ENCODE data around the gene DDX47. TPM values are rescaled to one million over a fixed set of nuclear protein-coding genes. Genes with fewer than 3 reads are reported as not detected.
"Not testable (repeated sequence)": the region's sequence is repeated elsewhere in the genome, so short reads cannot be mapped to it uniquely, and the experiment has no call there.

The DDX47 gene
- total RNA-seq, 1 experiment from 2014 or later: 192 TPM

DNA sequence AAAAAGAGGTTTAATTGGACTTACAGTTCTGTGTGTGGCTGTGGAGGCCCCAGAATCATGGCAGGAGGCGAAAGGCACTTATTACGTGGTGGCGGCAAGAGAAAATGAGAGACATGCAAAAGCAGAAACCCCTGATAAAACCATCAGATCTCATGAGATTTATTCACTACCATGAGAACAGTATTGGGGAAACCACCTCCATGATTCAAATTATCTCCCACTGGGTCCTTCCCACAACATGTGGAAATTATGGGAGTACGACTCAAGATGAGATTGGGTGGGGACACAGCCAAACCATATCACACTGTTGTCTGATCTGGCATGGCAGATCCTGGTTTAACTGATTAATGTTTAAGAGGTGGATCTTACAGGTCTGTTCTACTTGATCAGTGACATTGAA, 5.6 kb downstream of the DDX47 start:
- H4K20me1 ChIP-seq (ENCODE audit: insufficient read depth): no peaks in the 10 kb centered on the region
- H3K4me3 ChIP-seq: peak overlapping the region; percentile 29; the same call in 1 of the 2 replicates
- H3K27me3 ChIP-seq (ENCODE audit: insufficient read depth, low read depth): no peaks in the 10 kb centered on the region
- CTCF ChIA-PET: interaction anchor here (0.6 to 1.8 kb wide), 5 partner anchors 15 to 310 kb away, joined by 3 to 8 read pairs (median 3); no protein-coding TSS in a partner anchor
- no peaks in the 10 kb centered on the region for H3K9me3 ChIP-seq (ENCODE audit: insufficient read depth, low read depth)
- H3K79me2 ChIP-seq (ENCODE audit: low read depth): peaks cover 90% of the 10 kb centered on the region
- no peaks in the 10 kb centered on the region for H3K9me2 ChIP-seq (ENCODE audit: insufficient read depth)
- no peak overlapping the region for H2AFZ ChIP-seq
- H3F3A ChIP-seq (ENCODE audit: insufficient read depth, low read depth): peaks cover 73% of the 10 kb centered on the region
- peaks cover 83% of the 10 kb centered on the region for H3K36me3 ChIP-seq (ENCODE audit: low read depth)
- H3K27ac ChIP-seq: peak overlapping the region; percentile 94
- H3K4me2 ChIP-seq: peak overlapping the region; percentile 90
- intact Hi-C loops (cut with micrococcal nuclease; ENCODE audit: unreplicated experiment): loop anchor here (1.0 kb wide), 1 partner anchor 73 kb away; the partner anchor contains the start of gene GPRC5A
- no peak for DNase-seq
- POLR2A ChIA-PET (ENCODE audit: unreplicated experiment): interaction anchor here (0.5 to 1.8 kb wide), 10 partner anchors 9 to 461 kb away, joined by 3 to 42 read pairs (median 8); partner anchors contain the start of gene GPRC5A
- H3K4me1 ChIP-seq (replicated peaks; ENCODE audit: insufficient read depth): peaks cover 96% of the 10 kb centered on the region
- no TSS peak for BruUV-seq (replicated peaks)
- TF ChIP-seq, protein P1, sequence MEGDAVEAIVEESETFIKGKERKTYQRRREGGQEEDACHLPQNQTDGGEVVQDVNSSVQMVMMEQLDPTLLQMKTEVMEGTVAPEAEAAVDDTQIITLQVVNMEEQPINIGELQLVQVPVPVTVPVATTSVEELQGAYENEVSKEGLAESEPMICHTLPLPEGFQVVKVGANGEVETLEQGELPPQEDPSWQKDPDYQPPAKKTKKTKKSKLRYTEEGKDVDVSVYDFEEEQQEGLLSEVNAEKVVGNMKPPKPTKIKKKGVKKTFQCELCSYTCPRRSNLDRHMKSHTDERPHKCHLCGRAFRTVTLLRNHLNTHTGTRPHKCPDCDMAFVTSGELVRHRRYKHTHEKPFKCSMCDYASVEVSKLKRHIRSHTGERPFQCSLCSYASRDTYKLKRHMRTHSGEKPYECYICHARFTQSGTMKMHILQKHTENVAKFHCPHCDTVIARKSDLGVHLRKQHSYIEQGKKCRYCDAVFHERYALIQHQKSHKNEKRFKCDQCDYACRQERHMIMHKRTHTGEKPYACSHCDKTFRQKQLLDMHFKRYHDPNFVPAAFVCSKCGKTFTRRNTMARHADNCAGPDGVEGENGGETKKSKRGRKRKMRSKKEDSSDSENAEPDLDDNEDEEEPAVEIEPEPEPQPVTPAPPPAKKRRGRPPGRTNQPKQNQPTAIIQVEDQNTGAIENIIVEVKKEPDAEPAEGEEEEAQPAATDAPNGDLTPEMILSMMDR (conservative IDR thresholded peaks at IDR 0.05): no peak
- no peak for TF ChIP-seq EZH2 (IDR thresholded peaks at IDR 0.05; ENCODE audit: low read depth)

DNA sequence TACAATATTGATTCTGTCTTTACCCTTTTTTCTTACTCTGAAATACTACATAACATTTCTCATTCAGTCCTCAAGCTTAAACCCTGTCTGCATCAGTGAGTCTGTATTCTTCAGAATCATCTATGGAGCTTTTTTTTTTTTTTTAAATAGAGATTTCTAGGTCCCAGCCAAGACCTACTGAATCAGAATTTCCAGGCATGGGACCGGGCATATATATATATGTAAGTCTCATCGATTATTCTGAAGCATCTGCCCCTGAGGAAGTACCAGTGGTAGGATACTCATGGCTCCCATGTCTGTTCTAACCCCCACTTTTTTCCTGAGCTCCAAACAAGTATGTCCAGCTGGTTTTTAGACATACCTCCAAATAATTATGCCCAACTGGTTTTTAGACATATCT, 6.1 kb downstream of the DDX47 start:
- H3K4me3 ChIP-seq: peak overlapping the region; percentile 29
- no peaks in the 10 kb centered on the region for H3K9me2 ChIP-seq (ENCODE audit: insufficient read depth)
- H3K4me2 ChIP-seq: peak overlapping the region; percentile 90
- intact Hi-C loops (cut with micrococcal nuclease; ENCODE audit: unreplicated experiment): loop anchor here (1.0 kb wide), 1 partner anchor 72 kb away; the partner anchor contains the start of gene GPRC5A
- H3K9me3 ChIP-seq (ENCODE audit: insufficient read depth, low read depth): no peaks in the 10 kb centered on the region
- H3F3A ChIP-seq (ENCODE audit: insufficient read depth, low read depth): peaks cover 78% of the 10 kb centered on the region
- peaks cover 87% of the 10 kb centered on the region for H3K79me2 ChIP-seq (ENCODE audit: low read depth)
- peaks cover 84% of the 10 kb centered on the region for H3K36me3 ChIP-seq (ENCODE audit: low read depth)
- ChIA-PET POLR2A (ENCODE audit: unreplicated experiment) (interaction anchor here (0.5 to 1.8 kb wide), 14 partner anchors 8 to 461 kb away, joined by 3 to 42 read pairs (median 8); partner anchors contain the start of gene GPRC5A), CTCF (interaction anchor here (0.6 to 1.8 kb wide), 6 partner anchors 15 to 309 kb away, joined by 3 to 8 read pairs (median 4); no protein-coding TSS in a partner anchor)
- no peak for DNase-seq
- no peak overlapping the region for H2AFZ ChIP-seq
- H3K27ac ChIP-seq: peak overlapping the region; percentile 94
- TSS peak; percentile 55 for BruUV-seq (replicated peaks)
- no peaks in the 10 kb centered on the region for H3K27me3 ChIP-seq (ENCODE audit: insufficient read depth, low read depth)
- peaks cover 100% of the 10 kb centered on the region for H3K4me1 ChIP-seq (replicated peaks; ENCODE audit: insufficient read depth)
- H4K20me1 ChIP-seq (ENCODE audit: insufficient read depth): no peaks in the 10 kb centered on the region
- no peak for TF ChIP-seq EZH2 (IDR thresholded peaks at IDR 0.05; ENCODE audit: low read depth)
- TF ChIP-seq, protein P1 (conservative IDR thresholded peaks at IDR 0.05): no peak

DNA sequence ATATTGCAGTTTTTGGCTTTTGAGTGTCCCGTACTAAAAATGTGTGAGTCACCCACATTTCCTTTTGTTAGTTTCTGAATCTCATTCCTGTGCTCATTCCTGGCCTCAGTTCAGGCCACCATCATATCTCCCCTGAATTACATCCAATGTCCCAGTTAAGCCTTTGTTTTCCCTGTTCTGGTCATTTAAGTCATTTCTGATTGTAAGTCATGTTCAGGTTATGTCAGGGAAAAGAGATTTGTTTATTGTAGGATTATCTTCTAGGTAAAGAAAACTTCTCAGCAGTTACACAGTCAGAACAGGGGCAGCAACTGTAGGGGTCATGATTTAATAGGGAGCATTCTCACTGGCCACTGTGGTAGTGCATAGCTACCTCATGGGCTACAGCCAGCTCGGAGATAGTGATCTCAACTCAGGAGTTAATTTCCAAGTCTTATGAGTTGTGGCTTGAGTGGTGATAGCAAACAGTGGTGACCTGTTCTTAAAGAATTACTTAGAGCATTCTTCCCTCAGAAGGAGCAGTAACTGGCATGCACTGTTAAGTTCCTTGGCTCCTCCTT, 6.7 kb downstream of the DDX47 start:
- Histone ChIP-seq H3K9me2 (ENCODE audit: insufficient read depth) (no peaks in the 10 kb centered on the region), H2AFZ (no peak overlapping the region), H3K4me3 (peak overlapping the region; percentile 29; the same call in 1 of the 2 replicates), H3K27ac (peak overlapping the region; percentile 94), H3K9me3 (ENCODE audit: insufficient read depth, low read depth) (no peaks in the 10 kb centered on the region), H3K79me2 (ENCODE audit: low read depth) (peaks cover 87% of the 10 kb centered on the region), H3K27me3 (ENCODE audit: insufficient read depth, low read depth) (no peaks in the 10 kb centered on the region), H3K4me1 (replicated peaks; ENCODE audit: insufficient read depth) (peaks cover 100% of the 10 kb centered on the region), H3K4me2 (peak overlapping the region; percentile 90), H3K36me3 (ENCODE audit: low read depth) (peaks cover 84% of the 10 kb centered on the region), H4K20me1 (ENCODE audit: insufficient read depth) (no peaks in the 10 kb centered on the region), H3F3A (ENCODE audit: insufficient read depth, low read depth) (peaks cover 85% of the 10 kb centered on the region)
- BruUV-seq (replicated peaks): no TSS peak
- no peak for TF ChIP-seq EZH2 (IDR thresholded peaks at IDR 0.05; ENCODE audit: low read depth)
- TF ChIP-seq, protein P1 (conservative IDR thresholded peaks at IDR 0.05): no peak
- DNase-seq: peak; percentile 86 to 99
- ChIA-PET CTCF (interaction anchor here (0.6 to 1.8 kb wide), 4 partner anchors 16 to 278 kb away, joined by 3 to 10 read pairs (median 6); no protein-coding TSS in a partner anchor), POLR2A (ENCODE audit: unreplicated experiment) (interaction anchor here (0.6 to 1.8 kb wide), 12 partner anchors 15 to 94 kb away, joined by 4 to 42 read pairs (median 6); partner anchors contain the start of gene GPRC5A)
- intact Hi-C loops (cut with micrococcal nuclease; ENCODE audit: unreplicated experiment): loop anchor here (1.0 kb wide), 3 partner anchors 16 to 71 kb away; partner anchors contain the start of gene GPRC5A

DNA sequence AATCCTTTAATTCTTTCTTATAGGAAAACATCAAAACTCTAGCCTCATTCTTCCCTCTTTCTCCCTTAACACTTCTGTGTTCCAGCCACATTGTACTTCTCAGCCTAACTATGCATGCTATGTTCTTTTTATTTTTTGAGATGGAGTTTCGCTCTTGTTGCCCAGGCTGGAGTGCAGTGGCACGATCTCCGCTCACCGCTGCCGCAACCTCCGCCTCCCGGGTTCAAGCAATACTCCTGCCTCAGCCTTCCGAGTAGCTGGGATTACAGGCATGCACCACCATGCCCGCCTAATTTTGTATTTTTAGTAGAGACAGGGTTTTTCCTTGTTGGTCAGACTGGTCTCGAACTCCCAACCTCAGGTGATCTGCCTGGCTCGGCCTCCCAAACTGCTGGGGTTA, 7.2 kb downstream of the DDX47 start:
- H4K20me1 ChIP-seq (ENCODE audit: insufficient read depth); H3K27me3 ChIP-seq (ENCODE audit: insufficient read depth, low read depth); H2AFZ ChIP-seq; H3K9me2 ChIP-seq (ENCODE audit: insufficient read depth); H3K9me3 ChIP-seq (ENCODE audit: insufficient read depth, low read depth); DNase-seq: not testable (repeated sequence)
- Histone ChIP-seq H3F3A (ENCODE audit: insufficient read depth, low read depth) (peaks cover 86% of the 10 kb centered on the region), H3K4me1 (replicated peaks; ENCODE audit: insufficient read depth) (peaks cover 99% of the 10 kb centered on the region), H3K36me3 (ENCODE audit: low read depth) (peaks cover 85% of the 10 kb centered on the region), H3K4me3 (0 out of 2 replicates have a peak overlapping the region, but pooled peaks have one; percentile 9), H3K79me2 (ENCODE audit: low read depth) (peaks cover 87% of the 10 kb centered on the region), H3K4me2 (peak overlapping the region; percentile 90), H3K27ac (peak overlapping the region; percentile 94)
- ChIA-PET POLR2A (ENCODE audit: unreplicated experiment) (interaction anchor here (0.6 to 1.8 kb wide), 7 partner anchors 15 to 95 kb away, joined by 4 to 42 read pairs (median 8); partner anchors contain the start of gene GPRC5A), CTCF (interaction anchor here (0.5 to 1.8 kb wide), 4 partner anchors 15 to 485 kb away, joined by 4 to 10 read pairs (median 6); no protein-coding TSS in a partner anchor)
- BruUV-seq (replicated peaks): TSS peak; percentile 27
- intact Hi-C loops (cut with micrococcal nuclease; ENCODE audit: unreplicated experiment): loop anchor here (1.0 kb wide), 2 partner anchors 16 to 52 kb away; no protein-coding TSS in a partner anchor
